ENCODE results near the gene SCGB1C2.

Gene SCGB1C2

GRCh38 chr17:173166-173911 is 36.0 kb downstream of the SCGB1C2 start:
- no peak for DNase-seq

- DNase-seq: no peak
Observed at GRCh38 chr17:177155-177554, 39.8 kb downstream of the SCGB1C2 start.

- no peak for DNase-seq
Observed at GRCh38 chr17:177762-178161, 40.4 kb downstream of the SCGB1C2 start.

GRCh38 chr17:178292-179065 is 41.1 kb downstream of the SCGB1C2 start:
- DNase-seq: no peak

- no peak for DNase-seq
Observed at GRCh38 chr17:179066-179432, 41.7 kb downstream of the SCGB1C2 start.

GRCh38 chr17:179781-180380 is 42.5 kb downstream of the SCGB1C2 start:
- no peak for DNase-seq

GRCh38 chr17:180381-181244 is 43.2 kb downstream of the SCGB1C2 start:
- no peak for DNase-seq

GRCh38 chr17:181245-182049 is 44.1 kb downstream of the SCGB1C2 start, which contains the start of gene DOC2B:
Gene DOC2B, minus strand, starts transcription at chr17:181650. Its CDS starts 171 bp downstream, at chr17:181479.
- no peak for DNase-seq

GRCh38 chr17:182050-182751 is 44.8 kb downstream of the SCGB1C2 start:
- DNase-seq: no peak

GRCh38 chr17:183021-183420 is 45.7 kb downstream of the SCGB1C2 start:
- no peak for DNase-seq

GRCh38 chr17:185445-186138 is 48.2 kb downstream of the SCGB1C2 start:
- no peak for DNase-seq

GRCh38 chr17:187130-187529 is 49.8 kb downstream of the SCGB1C2 start:
- DNase-seq: no peak
